Mesenteric fat pad (tissue), 1 donor: Measurements from ENCODE around the gene CEP41. TPM values are rescaled to one million over a fixed set of nuclear protein-coding genes. Genes with fewer than 3 reads are reported as not detected.
"Not testable (repeated sequence)": the region's sequence is repeated elsewhere in the genome, so short reads cannot be mapped to it uniquely, and the experiment has no call there.

Source experiments
- DNase-seq: peaks from one replicate; pipeline ENCODE4 v3.0.0-alpha.2; 2020; ENCODE audit warnings: low spot score
- total RNA-seq: library from RNA; stranded (reverse); fragmentation: NEBNext Ultra II Directional; extraction: Animal tissue kit (Norgen Biotek cat#: 25700); gene quantifications from one replicate; pipeline ENCODE4 v1.2.1, GENCODE V29; 2021
- donor health status: DM: yes; HTN: yes; CAD: no.

The CEP41 gene
- total RNA-seq, 1 donor from 2014 or later = 9.3 TPM

DNA sequence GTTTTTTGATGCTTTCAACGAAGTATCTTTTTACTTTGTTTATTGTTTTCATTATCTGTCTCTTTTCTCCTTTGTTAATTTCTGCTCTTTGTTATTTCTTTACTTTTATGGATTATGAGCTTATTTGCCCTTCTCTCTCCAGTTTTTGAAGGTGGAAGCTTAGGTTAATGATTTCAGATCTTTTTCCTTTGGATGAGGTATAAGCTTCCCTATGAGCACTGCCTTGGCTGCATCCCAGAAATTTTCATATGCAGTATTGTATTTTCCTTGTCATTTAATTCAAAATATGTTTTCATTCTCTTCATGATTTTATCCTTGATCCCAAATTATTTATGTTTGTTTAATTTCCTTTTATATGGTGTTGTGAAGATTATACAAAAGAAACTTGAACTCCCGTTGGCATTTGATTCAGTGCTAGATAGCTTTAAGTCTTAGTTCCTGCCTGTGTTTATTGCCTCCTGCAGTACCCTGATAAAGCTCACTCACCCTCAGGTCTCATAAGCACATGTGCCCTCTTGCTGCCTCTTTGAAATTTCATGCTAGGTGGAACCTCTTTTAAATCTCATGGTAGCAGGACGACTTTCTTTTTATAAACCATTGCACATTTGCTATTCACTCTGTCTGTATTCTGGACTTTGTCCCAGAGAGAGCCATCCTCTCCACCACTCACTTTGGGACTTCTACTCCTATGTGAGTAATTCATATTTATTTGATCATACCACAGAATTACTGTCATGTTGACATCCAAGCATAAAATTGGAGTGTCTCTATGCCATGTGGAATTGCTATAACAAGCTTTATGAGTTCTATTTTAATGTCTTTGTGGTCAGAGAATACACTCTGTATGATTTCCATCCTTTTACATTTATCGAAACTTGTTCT is 23.0 kb upstream of the CEP41 start:
- no peak for DNase-seq

DNA sequence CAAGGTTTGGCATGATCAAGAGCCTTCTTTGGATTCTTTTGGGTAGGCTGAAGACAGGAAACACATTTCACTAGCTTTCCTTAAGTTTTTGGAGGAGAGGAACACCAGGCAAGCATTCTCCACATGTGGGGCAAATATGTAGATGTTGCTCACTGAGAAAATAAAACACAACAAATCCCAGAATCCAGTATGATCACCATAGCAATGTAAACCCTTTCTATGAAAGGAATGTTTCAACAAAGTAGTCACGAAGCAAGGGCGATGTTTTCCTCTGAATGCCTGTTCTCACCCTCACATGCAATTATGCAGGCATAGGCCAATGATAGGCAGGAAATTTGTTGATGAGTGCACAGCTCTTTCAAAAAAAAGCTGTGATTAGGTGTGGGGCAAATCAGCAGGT is 20.5 kb upstream of the CEP41 start:
- no peak for DNase-seq

DNA sequence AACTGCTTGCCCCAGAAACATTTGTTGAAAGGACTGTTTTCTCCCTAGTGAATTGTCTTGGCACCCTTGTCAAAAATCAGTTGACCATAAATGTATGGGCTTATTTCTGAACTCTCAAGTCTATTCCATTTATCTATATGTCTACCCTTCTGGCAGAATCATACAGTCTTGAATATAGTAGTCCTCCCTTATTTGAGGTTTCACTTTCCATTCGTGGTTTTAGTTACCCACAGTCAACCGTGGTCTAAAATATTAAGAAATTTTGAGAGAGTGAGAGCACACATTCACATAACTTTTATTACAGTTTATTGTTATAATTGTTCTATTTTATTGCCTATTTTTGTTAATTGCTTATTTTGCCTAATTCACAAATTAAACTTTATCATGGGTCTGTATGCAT is 17.4 kb upstream of the CEP41 start:
- no peak for DNase-seq

DNA sequence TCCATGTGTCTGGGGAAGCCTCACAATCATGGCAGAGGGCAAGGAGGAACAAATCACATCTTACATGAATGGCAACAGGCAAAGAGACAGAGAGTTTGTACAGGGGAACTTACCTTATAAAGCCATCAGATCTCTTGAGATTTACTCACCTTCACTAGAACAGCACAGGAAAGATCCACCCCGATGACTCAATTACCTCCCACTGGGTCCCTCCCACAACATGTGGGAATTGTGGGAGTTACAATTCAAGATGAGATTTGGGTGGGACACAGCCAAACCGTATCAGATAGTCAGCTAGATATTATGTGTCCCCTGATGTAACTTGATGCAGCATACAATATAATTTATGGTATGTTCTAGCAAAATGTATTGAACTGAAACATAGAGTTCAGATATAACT is 14.1 kb upstream of the CEP41 start:
- no peak for DNase-seq

DNA sequence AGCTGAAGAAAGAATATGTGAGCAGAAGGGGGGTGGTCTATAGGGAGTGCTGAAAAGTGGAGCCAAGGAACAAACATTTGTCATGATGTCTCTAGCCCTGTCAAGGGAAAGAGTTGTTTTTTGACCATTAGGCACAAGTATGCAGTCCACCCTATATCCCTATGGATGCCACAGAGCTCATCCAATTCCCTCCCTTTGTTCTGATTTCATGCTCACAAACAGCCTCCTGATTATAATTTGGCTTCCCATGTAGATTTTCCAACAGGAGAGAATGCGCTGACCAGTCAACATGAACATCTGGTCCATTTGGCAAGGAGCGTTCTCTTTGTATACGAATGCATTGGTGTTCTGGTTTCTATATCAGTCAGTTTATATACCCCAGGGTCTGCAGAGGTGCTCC is 12.1 kb upstream of the CEP41 start:
- DNase-seq = no peak

DNA sequence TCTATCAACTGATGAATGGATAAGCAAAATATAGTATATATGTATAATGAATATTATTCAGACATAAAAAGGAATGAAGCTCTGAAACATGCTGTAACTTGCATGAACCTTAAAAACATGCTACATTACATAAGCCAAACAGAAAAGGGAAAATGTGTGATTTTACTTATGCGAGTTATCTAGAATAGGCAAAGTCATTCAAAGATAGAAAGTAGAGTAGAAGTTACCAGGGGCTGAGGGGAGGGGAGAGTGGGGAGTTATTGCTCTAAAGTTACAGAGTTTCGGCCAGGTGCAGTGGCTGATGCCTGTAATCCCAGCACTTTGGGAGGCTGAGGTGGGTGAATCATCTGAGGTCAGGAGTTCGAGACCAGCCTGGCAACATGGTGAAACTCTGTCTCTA is 10.5 kb upstream of the CEP41 start:
- DNase-seq = not testable (repeated sequence)

DNA sequence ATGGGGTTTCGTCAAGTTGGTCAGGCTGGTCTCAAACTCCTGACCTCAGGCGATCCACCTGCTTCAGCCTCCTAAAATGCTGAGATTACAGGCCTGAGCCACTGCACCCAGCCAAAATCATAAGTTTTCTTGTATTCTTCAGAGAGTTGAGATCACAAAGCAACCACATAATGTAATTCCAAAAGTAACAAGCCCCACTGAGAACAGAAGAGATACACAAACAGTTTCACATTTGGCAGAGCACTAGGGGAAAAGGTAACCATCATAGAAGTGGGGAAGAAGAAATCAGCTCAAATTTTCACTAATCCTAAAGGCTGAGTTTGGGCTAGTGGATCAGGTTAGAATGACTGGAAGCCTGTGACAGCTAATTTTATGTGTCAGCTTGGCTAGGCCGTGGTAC is 5.4 kb upstream of the CEP41 start:
- DNase-seq = no peak

DNA sequence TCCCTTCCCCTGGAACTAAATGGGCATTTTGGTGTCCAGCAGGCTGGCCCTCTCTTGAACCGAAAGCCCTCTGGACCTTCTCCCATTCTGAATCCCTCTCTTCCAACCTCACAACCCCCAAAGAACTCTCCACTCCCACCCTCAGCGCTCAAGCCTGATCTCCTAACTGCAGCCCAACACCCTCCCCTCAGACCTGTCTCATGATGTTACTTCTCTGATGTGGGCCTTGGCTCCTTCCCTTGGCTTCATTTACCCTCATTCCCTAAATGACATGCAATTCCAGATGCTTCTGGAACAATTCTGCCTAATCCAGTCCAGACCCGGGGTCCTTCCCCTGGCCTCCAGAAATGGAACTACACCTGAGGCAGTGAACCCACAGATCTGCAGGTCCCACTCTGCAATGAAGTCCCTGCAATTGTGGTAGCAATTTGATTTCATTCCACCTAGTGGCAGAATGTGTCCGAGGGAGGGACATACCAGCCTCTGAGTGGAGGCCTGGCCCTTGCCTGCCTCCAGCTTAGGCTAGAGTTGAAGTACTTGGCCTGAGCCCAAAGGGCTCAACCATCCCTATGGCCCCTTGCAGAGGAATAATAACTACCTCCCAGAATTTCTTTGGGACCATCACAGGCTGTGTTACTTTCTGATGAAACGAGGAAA is 4.1 kb upstream of the CEP41 start:
- no peak for DNase-seq

DNA sequence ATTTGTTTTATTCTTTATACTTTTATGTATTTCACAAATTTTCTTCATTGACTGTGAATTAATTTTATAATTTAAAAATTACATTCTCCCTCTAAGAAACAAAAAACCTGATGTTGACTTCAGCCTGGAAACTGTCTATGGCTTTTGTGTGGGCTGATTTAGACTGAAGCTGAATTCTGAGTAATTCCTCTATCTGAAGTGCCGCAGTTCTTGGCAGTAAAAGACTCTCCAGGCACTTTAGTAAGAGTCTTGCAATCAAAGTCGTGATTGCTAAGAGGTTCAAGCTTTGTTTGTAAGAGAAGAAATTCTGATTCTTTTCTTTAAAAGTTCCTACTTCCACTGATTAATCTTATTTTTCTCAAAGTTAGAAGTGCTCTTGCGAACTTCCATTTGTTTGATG is 3.4 kb upstream of the CEP41 start:
- no peak for DNase-seq

DNA sequence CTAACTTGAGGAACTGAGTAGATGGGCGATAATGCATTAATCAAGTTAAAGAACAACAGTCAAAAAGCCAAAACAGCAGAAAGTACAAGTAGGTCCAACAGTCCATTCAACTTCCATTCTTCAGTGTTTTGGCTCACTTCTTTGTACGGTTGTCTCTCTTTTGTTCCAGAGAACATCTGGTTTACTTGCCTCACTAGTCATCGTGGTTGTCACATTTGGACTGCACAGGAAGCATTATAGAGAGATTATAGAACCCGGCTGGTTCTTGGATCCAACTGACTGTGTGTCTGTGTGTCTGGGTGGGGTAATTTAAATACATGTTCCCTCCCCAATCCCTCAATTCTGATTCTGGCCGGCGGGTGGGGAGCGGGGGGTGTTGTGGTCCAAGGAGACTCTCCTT is 1.8 kb upstream of the CEP41 start:
- no peak for DNase-seq

DNA sequence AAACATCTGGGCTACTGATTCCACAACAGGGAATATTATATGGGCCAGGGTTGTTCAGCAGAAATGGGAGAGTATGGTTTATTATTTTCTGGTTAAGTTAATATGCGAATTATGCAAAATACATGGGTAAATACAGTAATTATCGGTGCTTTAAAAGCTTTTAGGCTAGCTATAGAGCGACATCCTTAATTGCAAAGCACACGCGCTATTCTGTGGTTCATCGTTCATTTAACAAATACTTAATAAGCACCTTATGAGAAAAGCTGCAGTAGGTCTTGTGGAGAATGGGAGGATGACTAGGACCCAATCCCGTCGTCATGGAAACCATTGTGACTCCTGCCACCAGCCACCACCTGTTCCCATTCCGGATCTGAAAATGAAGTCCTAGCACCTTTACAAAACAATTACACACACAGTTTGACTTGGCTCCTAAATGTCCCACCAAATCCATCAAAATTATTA is 623 bp upstream of the CEP41 start:
- DNase-seq = no peak

DNA sequence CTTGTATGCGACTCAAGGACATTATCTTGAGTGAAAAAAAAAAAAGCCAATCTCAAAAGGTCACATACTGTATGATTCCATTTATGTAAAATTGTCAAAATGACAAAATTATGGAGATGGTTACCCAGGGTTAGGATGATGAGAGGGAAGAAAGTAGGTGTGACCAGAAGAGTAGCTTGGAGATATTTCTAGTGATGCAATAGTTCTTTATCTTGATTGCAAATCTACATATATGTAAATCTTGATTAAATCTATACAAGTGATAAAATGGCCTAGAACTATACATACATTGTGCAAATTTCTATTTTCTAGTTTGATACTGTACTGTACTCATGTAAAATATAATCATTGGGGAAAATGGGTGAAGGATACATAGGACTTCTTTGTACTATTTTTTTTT is 4.6 kb downstream of the CEP41 start:
- DNase-seq = no peak

DNA sequence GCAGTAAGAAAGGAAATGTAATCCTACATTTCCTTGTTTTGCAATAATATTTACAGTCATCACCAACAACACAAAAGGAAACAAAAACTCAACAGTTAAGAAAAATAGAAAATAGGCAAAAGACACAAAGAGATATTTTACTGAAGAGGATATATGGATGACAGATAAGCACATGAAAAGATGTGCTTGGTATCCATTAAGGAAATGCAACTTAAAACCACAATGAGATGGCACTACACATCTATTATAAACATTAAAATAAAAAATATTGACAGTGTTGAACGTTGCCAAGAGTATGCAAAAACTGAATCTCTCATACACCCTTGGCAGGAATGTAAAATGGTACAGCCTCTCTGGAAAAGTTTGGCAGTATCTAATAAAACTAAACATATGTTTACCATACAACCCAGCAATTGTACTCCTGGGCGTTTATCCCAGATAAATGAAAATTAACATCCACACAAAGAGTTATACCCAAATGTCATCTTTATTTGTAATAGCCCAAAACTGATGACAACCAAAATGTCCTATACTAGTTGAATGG is 5.4 kb downstream of the CEP41 start:
- DNase-seq = no peak

DNA sequence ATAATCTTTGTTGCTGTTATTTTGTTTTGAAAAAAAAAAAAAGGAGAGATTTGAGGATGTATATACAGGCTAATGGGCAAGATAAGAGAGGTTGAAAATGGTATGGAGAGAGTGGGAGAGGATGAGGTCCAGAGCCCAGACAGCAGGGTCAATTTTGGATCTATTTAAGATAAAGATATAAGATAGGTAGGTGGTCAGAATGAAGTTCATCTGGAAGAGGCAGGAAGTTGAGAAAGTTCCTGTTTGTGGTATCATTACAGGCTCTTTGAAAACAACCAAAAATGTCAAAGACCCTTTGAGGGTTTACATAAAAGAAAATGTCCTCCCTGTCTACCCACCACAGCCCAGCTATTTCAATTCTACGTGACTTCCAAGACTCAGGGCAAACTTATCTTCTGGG is 7.5 kb downstream of the CEP41 start:
- DNase-seq = no peak

DNA sequence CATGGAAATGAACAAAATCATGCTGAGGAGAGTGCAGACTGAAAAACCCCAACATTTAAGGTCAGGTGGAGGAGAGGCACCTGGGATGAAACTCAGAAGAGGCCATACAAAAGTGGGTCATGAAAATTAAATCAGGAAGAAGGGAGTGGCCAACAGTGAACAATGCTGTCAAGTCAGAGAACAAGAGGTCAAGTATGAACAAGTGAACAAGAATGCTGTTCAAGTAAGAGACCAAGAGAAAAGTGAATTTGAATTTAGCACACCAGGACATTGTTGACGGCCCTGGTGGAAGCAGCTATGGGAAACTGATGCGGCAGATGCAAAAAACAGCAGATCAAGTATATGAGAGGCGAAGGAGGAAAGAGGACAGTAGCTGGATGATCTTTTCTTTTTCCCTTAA is 7.9 kb downstream of the CEP41 start:
- no peak for DNase-seq

DNA sequence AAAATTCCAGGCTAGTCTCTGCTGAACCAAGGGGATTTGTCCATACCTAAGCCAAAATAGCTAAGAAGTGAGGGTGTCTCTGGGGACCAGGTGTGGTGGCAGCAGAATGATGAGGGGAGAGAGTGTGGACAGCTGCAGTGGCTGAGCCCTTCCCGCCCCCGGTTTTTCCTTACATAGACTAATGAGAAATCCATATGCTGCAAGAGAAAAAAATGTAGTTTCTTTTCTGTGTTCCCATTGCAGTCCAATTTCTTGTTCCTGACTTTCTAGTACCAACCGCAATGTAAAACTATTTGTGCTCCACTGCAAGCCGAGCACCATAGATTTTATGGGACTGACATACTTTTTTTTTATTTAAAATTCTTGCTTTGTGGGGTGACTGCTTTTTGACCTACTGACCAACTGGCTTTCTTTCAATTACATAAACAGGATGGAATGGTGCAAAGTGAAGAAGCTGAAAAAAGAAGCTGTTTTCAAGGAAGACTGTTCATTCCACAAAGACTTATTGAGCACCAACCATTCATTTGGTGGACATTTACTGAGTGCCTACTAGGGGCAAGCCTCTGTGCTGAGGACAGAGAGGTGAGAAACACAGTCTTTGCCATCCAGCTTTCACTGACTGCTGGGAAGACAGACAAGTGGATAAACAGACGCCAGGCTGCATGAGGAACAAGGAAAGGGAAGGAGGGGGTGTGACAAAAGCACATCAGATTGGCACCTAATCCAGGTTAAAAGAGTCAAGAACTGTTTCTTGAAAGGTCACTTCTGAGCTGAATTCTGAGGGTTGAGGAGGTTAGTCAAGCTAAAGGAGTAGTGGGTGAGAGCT is 9.8 kb downstream of the CEP41 start:
- no peak for DNase-seq

DNA sequence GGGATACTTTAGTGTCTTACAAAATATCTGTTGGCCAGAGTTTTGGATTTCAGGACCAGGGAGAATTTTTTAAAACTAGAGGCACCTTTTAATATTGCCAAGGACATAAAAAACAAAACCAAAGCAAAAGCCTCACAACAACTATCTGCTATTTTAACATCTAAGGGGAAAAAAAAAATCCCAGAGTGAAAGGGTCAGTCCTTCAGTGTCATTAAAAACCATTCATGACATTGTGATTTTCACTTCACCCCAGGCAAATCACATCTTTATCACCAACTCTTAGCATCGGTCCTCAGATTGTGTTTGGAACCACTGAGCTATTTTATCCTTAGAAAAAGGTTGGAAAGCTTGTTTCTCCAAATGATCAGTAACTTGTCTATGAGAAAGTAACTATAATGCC is 10.7 kb downstream of the CEP41 start:
- no peak for DNase-seq

DNA sequence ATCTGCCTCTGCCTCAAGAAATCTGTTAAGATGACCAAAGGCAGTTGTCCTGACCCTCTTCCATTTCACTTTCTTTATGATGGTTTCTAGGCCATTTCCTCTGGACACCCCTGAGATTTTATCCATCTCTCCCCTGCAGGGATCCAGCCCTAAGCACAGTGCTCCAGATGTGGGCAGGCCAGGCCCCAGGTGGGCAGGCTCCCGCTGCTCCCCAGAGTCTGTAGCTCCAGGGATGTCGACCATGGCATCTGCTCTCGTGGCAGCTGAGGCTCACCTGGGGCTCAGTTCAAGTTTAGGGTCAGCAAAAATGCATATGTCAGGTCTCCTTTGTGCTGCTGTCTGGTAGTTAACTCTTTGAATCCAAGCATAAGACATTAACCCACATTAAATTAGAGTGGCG is 11.8 kb downstream of the CEP41 start:
- DNase-seq = no peak

DNA sequence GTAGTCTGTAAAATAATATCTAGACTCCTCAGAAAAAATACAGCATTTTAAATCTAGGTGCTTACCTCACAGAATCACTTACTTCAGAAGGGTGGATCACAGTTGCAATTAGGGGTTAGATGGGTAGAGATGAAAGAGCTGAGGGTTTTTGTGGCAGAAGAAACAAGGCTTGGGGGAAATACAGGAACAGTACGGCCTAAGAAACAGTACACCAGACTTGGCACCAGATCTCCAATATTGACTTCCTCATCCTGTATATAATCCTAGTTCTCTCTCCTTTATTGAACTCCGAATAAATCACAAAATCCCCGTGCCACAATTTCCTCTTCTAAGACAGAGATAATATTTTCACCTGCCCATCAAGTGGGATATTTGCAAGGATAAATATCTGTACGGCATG is 14.3 kb downstream of the CEP41 start:
- DNase-seq = no peak

DNA sequence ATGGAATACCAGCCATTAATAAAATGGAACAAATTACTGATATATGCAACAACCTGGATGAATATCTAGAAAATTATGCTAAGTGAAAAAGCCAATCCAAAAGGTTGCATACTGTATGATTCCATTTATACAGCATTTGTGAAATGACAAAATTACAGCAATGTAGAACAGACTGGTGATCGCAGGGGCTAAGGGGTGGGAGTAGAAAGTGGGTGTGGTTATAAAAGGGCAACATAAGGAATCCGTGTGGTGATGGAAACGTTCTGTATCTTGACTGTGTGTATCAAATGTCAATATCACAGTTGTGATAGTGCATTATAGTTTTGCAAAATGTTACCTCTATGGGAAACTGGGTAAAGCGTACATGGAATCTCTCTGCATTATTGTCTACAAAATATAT is 15.0 kb downstream of the CEP41 start:
- DNase-seq = no peak

DNA sequence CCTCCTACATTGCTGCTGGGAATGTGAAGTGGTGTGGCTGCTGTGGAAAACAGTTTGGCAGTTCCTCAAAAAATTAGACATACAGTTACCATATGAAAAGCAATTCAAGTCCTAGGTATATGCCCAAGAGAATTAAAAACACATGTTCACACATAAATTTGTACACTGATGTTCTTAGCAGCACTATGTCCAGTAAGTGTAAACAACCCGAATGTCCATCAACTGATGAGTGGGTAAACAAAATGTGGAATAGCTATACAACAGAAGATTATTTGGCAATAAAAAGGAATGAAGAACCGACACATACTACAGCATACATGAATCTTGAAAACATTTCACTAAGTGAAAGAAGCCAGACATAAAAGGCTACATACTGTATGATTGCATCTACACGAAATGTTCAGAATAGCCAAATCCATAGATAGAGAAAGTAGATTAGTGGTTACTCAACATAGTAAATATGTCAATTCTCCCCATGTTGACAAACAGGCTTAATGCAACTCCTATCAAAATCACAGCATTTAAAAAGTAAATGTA is 17.2 kb downstream of the CEP41 start:
- DNase-seq = no peak
